ENCODE results near the gene RAB29. TPM values are rescaled to one million over a fixed set of nuclear protein-coding genes. Genes with fewer than 3 reads are reported as not detected.
A peak's percentile ranks its signal among the peaks of the same experiment; 100 is the strongest.

RAB29 gene
- total RNA-seq, 2 experiments from 2014 or later: 11.7 to 11.8 TPM

- Mint-ChIP-seq H3K27ac (no peak overlapping the region), H3K4me3 (no peak overlapping the region), H3K27me3 (no peaks in the 10 kb centered on the region), H3K4me1 (ENCODE audit: low read depth) (no peaks in the 10 kb centered on the region), H3K36me3 (ENCODE audit: low read depth) (peaks cover 69% of the 10 kb centered on the region), H3K9me3 (no peaks in the 10 kb centered on the region)
- POLR2A ChIA-PET: interaction anchor here (0.6 to 1.8 kb wide), 8 partner anchors 13 to 1201 kb away, joined by 3 to 13 read pairs (median 3); partner anchors contain the start of genes PM20D1 and RAB29
- intact Hi-C loops (cut with DNase I, micrococcal nuclease): loop anchor here (1.0 to 5.0 kb wide), 4 partner anchors 115 to 315 kb away; no protein-coding TSS in a partner anchor
- peak; percentile 91 for ATAC-seq (ENCODE audit: poor library complexity)
- Histone ChIP-seq H3K4me1 (ENCODE audit: insufficient read depth, low read length) (no peaks in the 10 kb centered on the region), H3K27ac (ENCODE audit: low read depth in 1 of 2, low read length in 2 of 2) (no peak overlapping the region), H3K36me3 (ENCODE audit: insufficient read depth, low read length) (peaks cover 52% of the 10 kb centered on the region), H3K4me3 (ENCODE audit: low read length) (no peak overlapping the region), H3K9me3 (ENCODE audit: control insufficient read depth in 1 of 2, insufficient read depth in 1 of 2, low read length in 2 of 2) (no peaks in the 10 kb centered on the region), H3K27me3 (ENCODE audit: control insufficient read depth in 1 of 2, insufficient read depth in 2 of 2, low read length in 2 of 2) (no peaks in the 10 kb centered on the region)
- peak; percentile 82 for TF ChIP-seq CTCF (IDR thresholded peaks at IDR 0.05)
- peak; percentile 44 to 79 (median 57) for DNase-seq
- CTCF ChIA-PET: interaction anchor here (0.6 to 4.8 kb wide), 13 partner anchors 9 to 315 kb away, joined by 3 to 77 read pairs (median 4); partner anchors contain the start of gene PM20D1
Measured at GRCh38 chr1:205791568-205792180, 16.4 kb upstream of the RAB29 start.

- intact Hi-C loops (cut with DNase I, micrococcal nuclease): loop anchor here in 1 of 2 experiments (5.0 kb wide), 1 partner anchor 195 kb away; no protein-coding TSS in a partner anchor
- DNase-seq (no peak), ATAC-seq (ENCODE audit: poor library complexity) (no peak)
- POLR2A ChIA-PET: interaction anchor here (0.6 to 1.2 kb wide), 2 partner anchors 190 kb away, joined by 3 read pairs; no protein-coding TSS in a partner anchor
- no peaks in the 10 kb centered on the region for H3K9me3 Mint-ChIP-seq
- TF ChIP-seq CTCF (IDR thresholded peaks at IDR 0.05): no peak
- no peaks in the 10 kb centered on the region for H3K27me3 Mint-ChIP-seq
- no peak overlapping the region for H3K4me3 Mint-ChIP-seq
- Histone ChIP-seq H3K4me1 (ENCODE audit: insufficient read depth, low read length) (peaks cover 8% of the 10 kb centered on the region), H3K36me3 (ENCODE audit: insufficient read depth, low read length) (peaks cover 22% of the 10 kb centered on the region), H3K27me3 (ENCODE audit: control insufficient read depth in 1 of 2, insufficient read depth in 2 of 2, low read length in 2 of 2) (no peaks in the 10 kb centered on the region), H3K4me3 (ENCODE audit: low read length) (no peak overlapping the region), H3K27ac (ENCODE audit: low read depth in 1 of 2, low read length in 2 of 2) (no peak overlapping the region), H3K9me3 (ENCODE audit: control insufficient read depth in 1 of 2, insufficient read depth in 1 of 2, low read length in 2 of 2) (no peaks in the 10 kb centered on the region)
- peaks cover 6% of the 10 kb centered on the region for H3K4me1 Mint-ChIP-seq (ENCODE audit: low read depth)
- peaks cover 30% of the 10 kb centered on the region for H3K36me3 Mint-ChIP-seq (ENCODE audit: low read depth)
- CTCF ChIA-PET: interaction anchor here (1.3 kb wide), 1 partner anchor 190 kb away, joined by 4 read pairs; no protein-coding TSS in a partner anchor
- no peak overlapping the region for H3K27ac Mint-ChIP-seq
Measured at GRCh38 chr1:205787287-205787916, 12.1 kb upstream of the RAB29 start.

- intact Hi-C loops (cut with DNase I, micrococcal nuclease): loop anchor here in 1 of 2 experiments (5.0 kb wide), 1 partner anchor 194 kb away; no protein-coding TSS in a partner anchor
- H3K4me3 Mint-ChIP-seq: no peak overlapping the region
- Histone ChIP-seq H3K4me3 (ENCODE audit: low read length) (no peak overlapping the region), H3K9me3 (ENCODE audit: control insufficient read depth in 1 of 2, insufficient read depth in 1 of 2, low read length in 2 of 2) (no peaks in the 10 kb centered on the region), H3K27ac (ENCODE audit: low read depth in 1 of 2, low read length in 2 of 2) (no peak overlapping the region), H3K4me1 (ENCODE audit: insufficient read depth, low read length) (peaks cover 8% of the 10 kb centered on the region), H3K27me3 (ENCODE audit: control insufficient read depth in 1 of 2, insufficient read depth in 2 of 2, low read length in 2 of 2) (no peaks in the 10 kb centered on the region), H3K36me3 (ENCODE audit: insufficient read depth, low read length) (peaks cover 18% of the 10 kb centered on the region)
- ChIA-PET POLR2A (interaction anchor here (0.6 to 1.2 kb wide), 3 partner anchors 65 to 191 kb away, joined by 3 read pairs; no protein-coding TSS in a partner anchor), CTCF (interaction anchor here (1.0 to 2.8 kb wide), 2 partner anchors 9 to 191 kb away, joined by 3 to 9 read pairs; no protein-coding TSS in a partner anchor)
- no peaks in the 10 kb centered on the region for H3K9me3 Mint-ChIP-seq
- peaks cover 22% of the 10 kb centered on the region for H3K36me3 Mint-ChIP-seq (ENCODE audit: low read depth)
- no peak for TF ChIP-seq CTCF (IDR thresholded peaks at IDR 0.05)
- ATAC-seq (ENCODE audit: poor library complexity): no peak
- peaks cover 7% of the 10 kb centered on the region for H3K4me1 Mint-ChIP-seq (ENCODE audit: low read depth)
- no peak for DNase-seq
- no peaks in the 10 kb centered on the region for H3K27me3 Mint-ChIP-seq
- no peak overlapping the region for H3K27ac Mint-ChIP-seq
Measured at GRCh38 chr1:205786601-205787000, 11.3 kb upstream of the RAB29 start.

Data from CD4-positive, alpha-beta T cell (primary cell).